Activated CD4-positive, CD25-positive, alpha-beta regulatory T cell treated with anti-CD3 and anti-CD28 coated beads, Interleukin-2, amount 50 U/mL, for 16 hours (primary cell): ENCODE results near the gene CFAP65.

Experiments
- DNase-seq: peaks from one replicate; pipeline ENCODE4 v3.0.0-alpha.2; 2020; ENCODE audit warnings: low read depth, low spot score

Gene CFAP65

GRCh38 chr2:219041252-219041651, at the start of gene CFAP65:
Gene CFAP65, minus strand, starts transcription at chr2:219041516. Its CDS starts 2,468 bp downstream, at chr2:219039048.
- no peak for DNase-seq

- no peak for DNase-seq
These were observed 49.4 kb upstream of the CFAP65 start for GRCh38 chr2:219090436-219091299.

- DNase-seq = no peak
These were observed 48.0 kb upstream of the CFAP65 start for GRCh38 chr2:219089330-219089729.

- DNase-seq = no peak
These were observed 46.5 kb upstream of the CFAP65 start for GRCh38 chr2:219087848-219088247.

- no peak for DNase-seq
These were observed 46.0 kb upstream of the CFAP65 start for GRCh38 chr2:219087361-219087760.

GRCh38 chr2:219086196-219086595, 44.9 kb upstream of the CFAP65 start:
- DNase-seq = no peak

- no peak for DNase-seq
These were observed 43.5 kb upstream of the CFAP65 start for GRCh38 chr2:219084791-219085190.

GRCh38 chr2:219082332-219082958, 41.1 kb upstream of the CFAP65 start:
- DNase-seq = no peak

GRCh38 chr2:219081701-219082331, 40.5 kb upstream of the CFAP65 start:
- DNase-seq = no peak

- no peak for DNase-seq
These were observed 39.8 kb upstream of the CFAP65 start for GRCh38 chr2:219081096-219081495.

- no peak for DNase-seq
These were observed 38.1 kb upstream of the CFAP65 start for GRCh38 chr2:219079417-219079816.

GRCh38 chr2:219078951-219079350, 37.6 kb upstream of the CFAP65 start:
- no peak for DNase-seq

- no peak for DNase-seq
These were observed 36.8 kb upstream of the CFAP65 start for GRCh38 chr2:219078126-219078525.

GRCh38 chr2:219076253-219076652, 34.9 kb upstream of the CFAP65 start:
- no peak for DNase-seq

- DNase-seq = no peak
These were observed 32.3 kb upstream of the CFAP65 start for GRCh38 chr2:219073413-219074129.

GRCh38 chr2:219072741-219073250, 31.5 kb upstream of the CFAP65 start:
- no peak for DNase-seq

GRCh38 chr2:219071131-219071816, 30.0 kb upstream of the CFAP65 start:
- DNase-seq = no peak

GRCh38 chr2:219065484-219065883, 24.2 kb upstream of the CFAP65 start:
- DNase-seq = no peak

GRCh38 chr2:219062081-219062480, 20.8 kb upstream of the CFAP65 start:
- no peak for DNase-seq

- no peak for DNase-seq
These were observed 19.8 kb upstream of the CFAP65 start, which contains the start of gene IHH for GRCh38 chr2:219060821-219061791. Gene IHH, minus strand, starts transcription at chr2:219060921. Its CDS starts 454 bp downstream, at chr2:219060467.
